HEK293 (cell line): ENCODE data around the gene HES2.

Experiments
- CTCF ChIA-PET: fragments of 350-600 bp; formaldehyde crosslinking; extraction: SDS; loops from one replicate; lab custom pipeline; 2021; ENCODE audit warnings: antibody characterized with exemption; lab: Yijun Ruan, JAX
- POLR2A ChIA-PET: fragments of 300-600 bp; formaldehyde crosslinking; extraction: SDS; loops from one replicate; lab custom pipeline; 2020; ENCODE audit warnings: antibody characterized with exemption, inconsistent platforms; lab: Yijun Ruan, JAX
- H3K27ac ChIP-seq: fragments of 200-500 bp; sonication (Bioruptor generic); 2 replicates; pipeline ENCODE4 v1.5.1; 2014; ENCODE audit warnings: low read depth, low read length, control low read depth, inconsistent platforms; ENCODE audit errors: extremely low read depth
- H3K36me3 ChIP-seq, 2 experiments: fragments of 200-500 bp in 1 of 2; sonication (Bioruptor generic) in 1 of 2; 1 replicate in 1 of 2; 2 replicates in 1 of 2; pipeline ENCODE4 v1.5.1; 2014 to 2017; ENCODE audit warnings: inconsistent platforms in 2 of 2, low read length in 2 of 2; ENCODE audit not compliant: control insufficient read depth in 2 of 2, insufficient read depth in 1 of 2
- H3K4me1 ChIP-seq: fragments of 200-500 bp; sonication (Bioruptor generic); 2 replicates; pipeline ENCODE4 v1.5.1; 2014; ENCODE audit warnings: mild to moderate bottlenecking, low read length, inconsistent platforms; ENCODE audit not compliant: control insufficient read depth, insufficient read depth
- H3K4me3 ChIP-seq: 2 replicates; pipeline ENCODE4 v1.5.1; 2011; ENCODE audit warnings: low read depth, mild to moderate bottlenecking, control low read depth, low read length, moderate library complexity
- H3K9me3 ChIP-seq: fragments of 200-500 bp; sonication (Bioruptor generic); 2 replicates; pipeline ENCODE4 v1.5.1; 2014; ENCODE audit warnings: low read depth, low read length, inconsistent platforms; ENCODE audit not compliant: control insufficient read depth, insufficient read depth
- ELK4 ChIP-seq: IDR thresholded peaks from 2 replicates; pipeline ENCODE4 v1.6.1; 2011; ENCODE audit warnings: mild to moderate bottlenecking, low read depth, low read length, borderline replicate concordance
- FEZF1 ChIP-seq: fragments of 450-650 bp; formaldehyde crosslinking; IDR thresholded peaks from 2 replicates; pipeline ENCODE4 v1.5.1; 2016; ENCODE audit warnings: missing biosample characterization, missing genetic modification characterization
- MEIS1 ChIP-seq: sonication (generic); formaldehyde crosslinking; IDR thresholded peaks from 2 replicates; pipeline ENCODE4 v1.8.1; 2022; ENCODE audit warnings: missing genetic modification reagents, mild to moderate bottlenecking, borderline replicate concordance
- SCRT1 ChIP-seq: fragments of 450-650 bp; formaldehyde crosslinking; IDR thresholded peaks from 2 replicates; pipeline ENCODE4 v1.5.1; 2016; ENCODE audit warnings: missing biosample characterization, missing genetic modification characterization, borderline replicate concordance
- ZBTB8A ChIP-seq: fragments of 450-650 bp; formaldehyde crosslinking; IDR thresholded peaks from 2 replicates; pipeline ENCODE4 v1.5.1; 2016; ENCODE audit warnings: missing biosample characterization, missing genetic modification characterization
- ZFP41 ChIP-seq: fragments of 450-650 bp; formaldehyde crosslinking; IDR thresholded peaks from 2 replicates; pipeline ENCODE4 v1.5.1; 2016; ENCODE audit warnings: missing biosample characterization, missing genetic modification characterization, borderline replicate concordance
- ZNF157 ChIP-seq: fragments of 450-650 bp; formaldehyde crosslinking; IDR thresholded peaks from 2 replicates; pipeline ENCODE4 v1.5.1; 2016; ENCODE audit warnings: missing biosample characterization, missing genetic modification characterization
- ZNF214 ChIP-seq: fragments of 450-650 bp; formaldehyde crosslinking; IDR thresholded peaks from 2 replicates; pipeline ENCODE4 v1.5.1; 2017; ENCODE audit warnings: missing biosample characterization, mild to moderate bottlenecking, missing genetic modification characterization, borderline replicate concordance
- ZNF248 ChIP-seq: fragments of 450-650 bp; formaldehyde crosslinking; IDR thresholded peaks from 2 replicates; pipeline ENCODE4 v1.5.1; 2017; ENCODE audit warnings: missing biosample characterization, missing genetic modification characterization
- ZNF280D ChIP-seq: fragments of 450-650 bp; formaldehyde crosslinking; IDR thresholded peaks from 2 replicates; pipeline ENCODE4 v1.5.1; 2016; ENCODE audit warnings: missing biosample characterization, missing genetic modification characterization
- ZNF354C ChIP-seq: fragments of 450-650 bp; formaldehyde crosslinking; IDR thresholded peaks from 2 replicates; pipeline ENCODE4 v1.5.1; 2016; ENCODE audit warnings: missing biosample characterization, missing genetic modification characterization, low read depth, borderline replicate concordance
- ZNF391 ChIP-seq: fragments of 450-650 bp; formaldehyde crosslinking; IDR thresholded peaks from 2 replicates; pipeline ENCODE4 v1.5.1; 2016; ENCODE audit warnings: low read depth, missing biosample characterization, missing genetic modification characterization, borderline replicate concordance
- ZNF398 ChIP-seq: fragments of 450-650 bp; formaldehyde crosslinking; IDR thresholded peaks from 2 replicates; pipeline ENCODE4 v1.5.1; 2017; ENCODE audit warnings: missing biosample characterization, missing genetic modification characterization
- ZNF621 ChIP-seq: fragments of 450-650 bp; formaldehyde crosslinking; IDR thresholded peaks from 2 replicates; pipeline ENCODE4 v1.5.1; 2017; ENCODE audit warnings: missing biosample characterization, missing genetic modification characterization
- ZNF776 ChIP-seq: fragments of 450-650 bp; formaldehyde crosslinking; IDR thresholded peaks from 2 replicates; pipeline ENCODE4 v1.5.0; 2017; ENCODE audit warnings: missing biosample characterization, missing genetic modification characterization, borderline replicate concordance
- ZSCAN30 ChIP-seq: fragments of 450-650 bp; IDR thresholded peaks from 2 replicates; pipeline ENCODE4 v1.5.1; 2018; ENCODE audit warnings: missing biosample characterization, mild to moderate bottlenecking, missing genetic modification characterization, moderate library complexity
- TF ChIP-seq, protein P1 (sequence below): fragments of 450-650 bp; formaldehyde crosslinking; IDR thresholded peaks from 2 replicates; pipeline ENCODE4 v1.5.0; 2017; ENCODE audit warnings: missing biosample characterization, missing genetic modification characterization, borderline replicate concordance
- TF ChIP-seq, protein P2 (sequence below): fragments of 450-650 bp; formaldehyde crosslinking; IDR thresholded peaks from 2 replicates; pipeline ENCODE4 v1.5.1; 2016; ENCODE audit warnings: missing biosample characterization, missing genetic modification characterization
- TF ChIP-seq, protein P3 (sequence below): fragments of 450-650 bp; formaldehyde crosslinking; IDR thresholded peaks from 2 replicates; pipeline ENCODE4 v1.5.1; 2016; ENCODE audit warnings: missing biosample characterization, missing genetic modification characterization, borderline replicate concordance

The HES2 gene

GRCh38 chr1:6399294-6399693 lies 20.4 kb downstream of the HES2 start (continued):
- TF ChIP-seq, protein P1, sequence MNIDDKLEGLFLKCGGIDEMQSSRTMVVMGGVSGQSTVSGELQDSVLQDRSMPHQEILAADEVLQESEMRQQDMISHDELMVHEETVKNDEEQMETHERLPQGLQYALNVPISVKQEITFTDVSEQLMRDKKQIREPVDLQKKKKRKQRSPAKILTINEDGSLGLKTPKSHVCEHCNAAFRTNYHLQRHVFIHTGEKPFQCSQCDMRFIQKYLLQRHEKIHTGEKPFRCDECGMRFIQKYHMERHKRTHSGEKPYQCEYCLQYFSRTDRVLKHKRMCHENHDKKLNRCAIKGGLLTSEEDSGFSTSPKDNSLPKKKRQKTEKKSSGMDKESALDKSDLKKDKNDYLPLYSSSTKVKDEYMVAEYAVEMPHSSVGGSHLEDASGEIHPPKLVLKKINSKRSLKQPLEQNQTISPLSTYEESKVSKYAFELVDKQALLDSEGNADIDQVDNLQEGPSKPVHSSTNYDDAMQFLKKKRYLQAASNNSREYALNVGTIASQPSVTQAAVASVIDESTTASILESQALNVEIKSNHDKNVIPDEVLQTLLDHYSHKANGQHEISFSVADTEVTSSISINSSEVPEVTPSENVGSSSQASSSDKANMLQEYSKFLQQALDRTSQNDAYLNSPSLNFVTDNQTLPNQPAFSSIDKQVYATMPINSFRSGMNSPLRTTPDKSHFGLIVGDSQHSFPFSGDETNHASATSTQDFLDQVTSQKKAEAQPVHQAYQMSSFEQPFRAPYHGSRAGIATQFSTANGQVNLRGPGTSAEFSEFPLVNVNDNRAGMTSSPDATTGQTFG (tag by site-specific recombination): no peak

- no peak overlapping the region for H3K27ac ChIP-seq
- H3K4me1 ChIP-seq: peaks cover 4% of the 10 kb centered on the region; the same call in 1 of the 2 replicates
- ChIA-PET POLR2A (no interaction called here), CTCF (interaction anchor here (0.7 to 9.4 kb wide), 5 partner anchors 26 to 151 kb away, joined by 3 to 77 read pairs (median 6); no protein-coding TSS in a partner anchor)
- no peak overlapping the region for H3K4me3 ChIP-seq
- no peaks in the 10 kb centered on the region for H3K9me3 ChIP-seq
- no peaks in the 10 kb centered on the region for H3K36me3 ChIP-seq
- TF ChIP-seq ZNF214: no peak
- no peak for TF ChIP-seq ZNF391 (tag by site-specific recombination)
- TF ChIP-seq ZSCAN30 (tag by site-specific recombination): no peak
- TF ChIP-seq, protein P2, sequence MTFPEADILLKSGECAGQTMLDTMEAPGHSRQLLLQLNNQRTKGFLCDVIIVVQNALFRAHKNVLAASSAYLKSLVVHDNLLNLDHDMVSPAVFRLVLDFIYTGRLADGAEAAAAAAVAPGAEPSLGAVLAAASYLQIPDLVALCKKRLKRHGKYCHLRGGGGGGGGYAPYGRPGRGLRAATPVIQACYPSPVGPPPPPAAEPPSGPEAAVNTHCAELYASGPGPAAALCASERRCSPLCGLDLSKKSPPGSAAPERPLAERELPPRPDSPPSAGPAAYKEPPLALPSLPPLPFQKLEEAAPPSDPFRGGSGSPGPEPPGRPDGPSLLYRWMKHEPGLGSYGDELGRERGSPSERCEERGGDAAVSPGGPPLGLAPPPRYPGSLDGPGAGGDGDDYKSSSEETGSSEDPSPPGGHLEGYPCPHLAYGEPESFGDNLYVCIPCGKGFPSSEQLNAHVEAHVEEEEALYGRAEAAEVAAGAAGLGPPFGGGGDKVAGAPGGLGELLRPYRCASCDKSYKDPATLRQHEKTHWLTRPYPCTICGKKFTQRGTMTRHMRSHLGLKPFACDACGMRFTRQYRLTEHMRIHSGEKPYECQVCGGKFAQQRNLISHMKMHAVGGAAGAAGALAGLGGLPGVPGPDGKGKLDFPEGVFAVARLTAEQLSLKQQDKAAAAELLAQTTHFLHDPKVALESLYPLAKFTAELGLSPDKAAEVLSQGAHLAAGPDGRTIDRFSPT: no peak
- TF ChIP-seq ZNF621 (tag by site-specific recombination): no peak
- TF ChIP-seq FEZF1 (tag by site-specific recombination): no peak
- no peak for TF ChIP-seq SCRT1
- no peak for TF ChIP-seq ZFP41 (tag by site-specific recombination)
- TF ChIP-seq ZNF248 (tag by site-specific recombination): no peak
- TF ChIP-seq ZBTB8A (tag by site-specific recombination): no peak
- no peak for TF ChIP-seq MEIS1 (CRISPR knock-in tag)
- TF ChIP-seq ZNF354C (tag by site-specific recombination): no peak
- TF ChIP-seq ZNF157 (tag by site-specific recombination): no peak
- no peak for TF ChIP-seq ELK4
- no peak for TF ChIP-seq ZNF280D
- TF ChIP-seq ZNF776 (tag by site-specific recombination): no peak
- TF ChIP-seq, protein P3, sequence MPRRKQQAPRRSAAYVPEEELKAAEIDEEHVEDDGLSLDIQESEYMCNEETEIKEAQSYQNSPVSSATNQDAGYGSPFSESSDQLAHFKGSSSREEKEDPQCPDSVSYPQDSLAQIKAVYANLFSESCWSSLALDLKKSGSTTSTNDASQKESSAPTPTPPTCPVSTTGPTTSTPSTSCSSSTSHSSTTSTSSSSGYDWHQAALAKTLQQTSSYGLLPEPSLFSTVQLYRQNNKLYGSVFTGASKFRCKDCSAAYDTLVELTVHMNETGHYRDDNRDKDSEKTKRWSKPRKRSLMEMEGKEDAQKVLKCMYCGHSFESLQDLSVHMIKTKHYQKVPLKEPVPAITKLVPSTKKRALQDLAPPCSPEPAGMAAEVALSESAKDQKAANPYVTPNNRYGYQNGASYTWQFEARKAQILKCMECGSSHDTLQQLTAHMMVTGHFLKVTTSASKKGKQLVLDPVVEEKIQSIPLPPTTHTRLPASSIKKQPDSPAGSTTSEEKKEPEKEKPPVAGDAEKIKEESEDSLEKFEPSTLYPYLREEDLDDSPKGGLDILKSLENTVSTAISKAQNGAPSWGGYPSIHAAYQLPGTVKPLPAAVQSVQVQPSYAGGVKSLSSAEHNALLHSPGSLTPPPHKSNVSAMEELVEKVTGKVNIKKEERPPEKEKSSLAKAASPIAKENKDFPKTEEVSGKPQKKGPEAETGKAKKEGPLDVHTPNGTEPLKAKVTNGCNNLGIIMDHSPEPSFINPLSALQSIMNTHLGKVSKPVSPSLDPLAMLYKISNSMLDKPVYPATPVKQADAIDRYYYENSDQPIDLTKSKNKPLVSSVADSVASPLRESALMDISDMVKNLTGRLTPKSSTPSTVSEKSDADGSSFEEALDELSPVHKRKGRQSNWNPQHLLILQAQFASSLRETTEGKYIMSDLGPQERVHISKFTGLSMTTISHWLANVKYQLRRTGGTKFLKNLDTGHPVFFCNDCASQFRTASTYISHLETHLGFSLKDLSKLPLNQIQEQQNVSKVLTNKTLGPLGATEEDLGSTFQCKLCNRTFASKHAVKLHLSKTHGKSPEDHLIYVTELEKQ (tag by site-specific recombination): no peak
- TF ChIP-seq ZNF398 (tag by site-specific recombination): no peak
Measured at GRCh38 chr1:6397844-6398441, 21.8 kb downstream of the HES2 start.
